Endodermal cell (in vitro differentiated cells): Measurements from ENCODE around the gene MORF4L2. TPM values are rescaled to one million over a fixed set of nuclear protein-coding genes. Genes with fewer than 3 reads are reported as not detected.
A peak's percentile ranks its signal among the peaks of the same experiment; 100 is the strongest.
"Not testable (repeated sequence)": the region's sequence is repeated elsewhere in the genome, so short reads cannot be mapped to it uniquely, and the experiment has no call there.

Source experiments
- DNase-seq: peaks from one replicate; pipeline ENCODE4 v3.0.0-alpha.2; 2017
- H3K27ac ChIP-seq: 2 replicates; pipeline ENCODE4 v1.5.1; 2013; ENCODE audit warnings: mild to moderate bottlenecking, low read depth, low read length, moderate library complexity
- H3K27me3 ChIP-seq: 2 replicates; pipeline ENCODE4 v1.6.1; 2013; ENCODE audit warnings: mild to moderate bottlenecking, low read length, moderate library complexity; ENCODE audit not compliant: insufficient read depth, control insufficient read depth, poor library complexity, severe bottlenecking
- H3K36me3 ChIP-seq: 2 replicates; pipeline ENCODE4 v1.7.0; 2013; ENCODE audit warnings: mild to moderate bottlenecking, low read length, moderate library complexity; ENCODE audit not compliant: control insufficient read depth, insufficient read depth
- H3K4me1 ChIP-seq: one replicate; pipeline ENCODE4 v1.7.0; 2013; ENCODE audit warnings: low read length; ENCODE audit not compliant: control insufficient read depth, insufficient read depth
- H3K4me3 ChIP-seq: 2 replicates; pipeline ENCODE4 v1.5.1; 2013; ENCODE audit warnings: mild to moderate bottlenecking, low read length, moderate library complexity
- H3K9ac ChIP-seq: 2 replicates; pipeline ENCODE4 v1.6.1; 2013; ENCODE audit warnings: mild to moderate bottlenecking, low read length, moderate library complexity; ENCODE audit not compliant: poor library complexity, severe bottlenecking; ENCODE audit errors: extremely low read depth
- H3K9me3 ChIP-seq: 2 replicates; pipeline ENCODE4 v1.6.1; 2013; ENCODE audit warnings: mild to moderate bottlenecking, low read length, moderate library complexity; ENCODE audit not compliant: control insufficient read depth
- H3K27ac Mint-ChIP-seq: 2 replicates; pipeline ENCODE4 v1.8.0; 2020; ENCODE audit warnings: mixed read lengths
- H3K27me3 Mint-ChIP-seq: 2 replicates; pipeline ENCODE4 v1.8.0; 2021; ENCODE audit warnings: mild to moderate bottlenecking, mixed read lengths; ENCODE audit not compliant: insufficient read depth
- H3K36me3 Mint-ChIP-seq: 2 replicates; pipeline ENCODE4 v1.8.0; 2020; ENCODE audit warnings: low read depth, mixed read lengths
- H3K4me1 Mint-ChIP-seq: 2 replicates; pipeline ENCODE4 v1.8.0; 2020; ENCODE audit warnings: mixed read lengths
- H3K4me3 Mint-ChIP-seq: 2 replicates; pipeline ENCODE4 v1.8.0; 2020; ENCODE audit warnings: mild to moderate bottlenecking, moderate library complexity, mixed read lengths
- H3K9me3 Mint-ChIP-seq: 2 replicates; pipeline ENCODE4 v1.8.0; 2020; ENCODE audit warnings: mild to moderate bottlenecking, mixed read lengths
- WGBS, 2 experiments: methylation state at CpG; one replicate each; pipeline versions ENCODE4 v1.1.5 to v1.1.7; 2013; ENCODE audit warnings: missing lambda C conversion rate in 2 of 2, mixed read lengths in 1 of 2; ENCODE audit not compliant: insufficient coverage in 1 of 2, insufficient read length in 1 of 2; 5-methylcytosine and 5-hydroxymethylcytosine counted together
- total RNA-seq, 2 donors: library from RNA; stranded (reverse); fragmentation: NEBNext Ultra II Directional in 1 of 2; extraction: Animal tissue kit (Norgen Biotek cat#: 25700) in 1 of 2; gene quantifications; 2 replicates in 1 of 2; 3 replicates in 1 of 2; pipeline ENCODE4 v1.2.1, GENCODE V29; 2021
- TF ChIP-seq, protein P1 (sequence below): fragments of 200-600 bp; sonication (generic); conservative IDR thresholded peaks from 2 replicates; pipeline ENCODE4 v1.5.0; 2021; ENCODE audit warnings: antibody characterized with exemption, mild to moderate bottlenecking

MORF4L2 gene
- total RNA-seq, 2 donors from 2014 or later: 400 to 509 TPM

- WGBS, 2 experiments: 20% methylated on average over 1 of the region's 1 CpG; no CpG with 5 or more reads in 1 of the 2 experiments
- no peak overlapping the region for H3K9ac ChIP-seq
- H3K36me3 ChIP-seq: no peaks in the 10 kb centered on the region
- no peaks in the 10 kb centered on the region for H3K27me3 ChIP-seq
- H3K4me1 ChIP-seq: no peaks in the 10 kb centered on the region
- H3K4me1 Mint-ChIP-seq: peaks cover 9% of the 10 kb centered on the region
- no peaks in the 10 kb centered on the region for H3K9me3 ChIP-seq
- no peak overlapping the region for H3K4me3 ChIP-seq
- no peak for DNase-seq
- H3K27ac ChIP-seq: no peak overlapping the region
- peaks cover 7% of the 10 kb centered on the region for H3K9me3 Mint-ChIP-seq
- no peak overlapping the region for H3K4me3 Mint-ChIP-seq
- peak overlapping the region; percentile 52 for H3K27ac Mint-ChIP-seq
- H3K36me3 Mint-ChIP-seq: no peaks in the 10 kb centered on the region
- peaks cover 18% of the 10 kb centered on the region for H3K27me3 Mint-ChIP-seq
- TF ChIP-seq, protein P1, sequence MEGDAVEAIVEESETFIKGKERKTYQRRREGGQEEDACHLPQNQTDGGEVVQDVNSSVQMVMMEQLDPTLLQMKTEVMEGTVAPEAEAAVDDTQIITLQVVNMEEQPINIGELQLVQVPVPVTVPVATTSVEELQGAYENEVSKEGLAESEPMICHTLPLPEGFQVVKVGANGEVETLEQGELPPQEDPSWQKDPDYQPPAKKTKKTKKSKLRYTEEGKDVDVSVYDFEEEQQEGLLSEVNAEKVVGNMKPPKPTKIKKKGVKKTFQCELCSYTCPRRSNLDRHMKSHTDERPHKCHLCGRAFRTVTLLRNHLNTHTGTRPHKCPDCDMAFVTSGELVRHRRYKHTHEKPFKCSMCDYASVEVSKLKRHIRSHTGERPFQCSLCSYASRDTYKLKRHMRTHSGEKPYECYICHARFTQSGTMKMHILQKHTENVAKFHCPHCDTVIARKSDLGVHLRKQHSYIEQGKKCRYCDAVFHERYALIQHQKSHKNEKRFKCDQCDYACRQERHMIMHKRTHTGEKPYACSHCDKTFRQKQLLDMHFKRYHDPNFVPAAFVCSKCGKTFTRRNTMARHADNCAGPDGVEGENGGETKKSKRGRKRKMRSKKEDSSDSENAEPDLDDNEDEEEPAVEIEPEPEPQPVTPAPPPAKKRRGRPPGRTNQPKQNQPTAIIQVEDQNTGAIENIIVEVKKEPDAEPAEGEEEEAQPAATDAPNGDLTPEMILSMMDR: no peak
Measured at GRCh38 chrX:103669745-103670144, 16.8 kb downstream of the MORF4L2 start.

DNA sequence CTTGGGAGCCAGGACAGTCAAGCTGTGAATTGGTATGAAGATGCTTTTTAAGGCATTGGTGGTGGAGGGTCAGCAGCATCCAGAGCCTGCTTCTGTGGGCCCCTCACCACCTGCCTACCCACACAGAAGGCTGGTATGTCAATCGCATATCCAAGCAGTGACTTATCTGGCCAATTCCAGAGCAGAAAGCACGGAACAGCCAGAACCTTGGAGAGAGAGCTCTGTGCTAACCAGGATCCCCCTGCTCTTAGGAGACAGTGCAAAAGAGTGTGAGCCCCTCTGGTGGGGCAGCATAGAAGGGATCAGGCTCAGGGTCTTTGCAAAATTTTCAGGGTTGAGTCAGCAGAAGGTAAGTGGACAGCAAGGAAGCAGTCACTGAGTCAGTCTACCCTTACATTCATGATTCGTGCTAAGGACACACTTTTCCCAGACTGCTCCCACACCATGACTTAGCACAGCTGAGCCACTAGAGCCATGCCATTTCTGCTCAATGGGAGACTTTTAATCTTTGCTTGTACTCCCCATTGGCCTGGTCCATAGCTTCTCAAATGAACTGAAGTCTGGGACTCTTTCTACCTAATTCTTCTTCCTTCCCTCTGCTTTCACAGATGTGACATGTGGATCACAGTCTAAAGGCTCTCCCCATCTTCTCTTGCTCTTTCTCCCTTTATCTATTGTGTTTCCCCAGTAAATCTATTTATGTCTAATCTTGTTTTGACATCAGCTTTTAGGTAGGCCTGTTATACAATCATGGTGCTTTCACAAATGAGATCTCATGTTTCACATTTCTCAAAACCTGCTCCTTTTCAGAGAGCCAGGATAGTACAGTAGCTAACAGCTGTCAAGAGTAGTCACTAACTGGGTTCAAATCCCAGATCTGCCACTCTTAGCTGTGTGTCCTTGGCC, 20.0 kb downstream of the MORF4L2 start:
- H3K27ac ChIP-seq: no peak overlapping the region
- no peak overlapping the region for H3K9ac ChIP-seq
- TF ChIP-seq, protein P1: no peak
- Mint-ChIP-seq H3K27ac (no peak overlapping the region), H3K4me3 (no peak overlapping the region), H3K36me3 (no peaks in the 10 kb centered on the region), H3K4me1 (peaks cover 14% of the 10 kb centered on the region), H3K27me3 (peaks cover 31% of the 10 kb centered on the region), H3K9me3 (peaks cover 5% of the 10 kb centered on the region)
- no peaks in the 10 kb centered on the region for H3K9me3 ChIP-seq
- no peaks in the 10 kb centered on the region for H3K4me1 ChIP-seq
- no peaks in the 10 kb centered on the region for H3K27me3 ChIP-seq
- WGBS, 2 experiments: 92% methylated on average over 3 of the region's 3 CpGs; no CpG with 5 or more reads in 1 of the 2 experiments
- DNase-seq: no peak
- H3K4me3 ChIP-seq: no peak overlapping the region
- H3K36me3 ChIP-seq: no peaks in the 10 kb centered on the region

DNA sequence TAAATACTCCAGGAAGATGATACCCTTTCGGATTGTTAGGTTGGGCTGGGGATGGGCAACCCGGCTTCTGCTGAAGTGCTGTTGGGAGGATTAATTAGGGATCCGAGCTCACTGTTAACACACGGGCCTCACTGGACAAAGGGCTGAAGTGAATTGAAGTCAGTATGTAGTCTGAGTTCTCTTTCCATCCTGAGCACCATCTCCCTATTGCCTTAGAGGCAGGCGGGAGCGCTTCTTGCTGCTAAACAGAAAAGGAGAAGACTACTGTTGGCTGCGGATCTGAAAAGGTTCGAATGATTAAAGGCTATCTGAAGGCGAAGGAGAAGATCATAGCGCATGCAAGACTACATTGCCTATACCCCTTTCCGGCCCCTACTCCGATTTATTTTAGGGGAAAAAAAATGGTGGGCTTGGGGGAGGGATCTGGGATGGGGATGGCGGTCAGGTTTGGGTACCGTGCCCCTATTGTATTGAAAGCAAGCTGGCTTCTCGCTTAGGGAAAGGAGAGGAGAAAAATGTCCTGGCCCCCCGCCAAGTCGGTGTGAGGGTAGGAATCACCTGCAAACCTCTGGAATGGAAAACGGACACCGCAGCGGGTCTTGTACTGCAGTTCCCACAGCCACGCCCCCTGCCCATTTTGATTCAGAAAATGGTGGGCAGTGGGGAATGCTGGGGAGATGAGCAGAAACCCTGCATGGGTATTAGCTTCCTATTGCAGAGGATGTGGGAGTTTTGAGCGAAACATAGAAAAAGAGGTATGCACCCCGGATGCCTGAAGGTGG, 22.3 kb downstream of the MORF4L2 start:
- H3K4me3 ChIP-seq: no peak overlapping the region
- Mint-ChIP-seq H3K27me3 (peaks cover 38% of the 10 kb centered on the region), H3K4me1 (peaks cover 10% of the 10 kb centered on the region), H3K27ac (no peak overlapping the region), H3K4me3 (peak overlapping the region; percentile 52), H3K36me3 (no peaks in the 10 kb centered on the region), H3K9me3 (no peaks in the 10 kb centered on the region)
- WGBS, 2 experiments: 93 to 100% methylated on average over 1 to 21 of the region's 23 CpGs
- no peaks in the 10 kb centered on the region for H3K4me1 ChIP-seq
- no peaks in the 10 kb centered on the region for H3K9me3 ChIP-seq
- no peaks in the 10 kb centered on the region for H3K27me3 ChIP-seq
- no peaks in the 10 kb centered on the region for H3K36me3 ChIP-seq
- DNase-seq: peak; percentile 63
- H3K9ac ChIP-seq: no peak overlapping the region
- TF ChIP-seq, protein P1: no peak
- no peak overlapping the region for H3K27ac ChIP-seq

- not testable (repeated sequence) for H3K4me1 Mint-ChIP-seq, DNase-seq, H3K9ac ChIP-seq, H3K27me3 ChIP-seq, H3K27ac ChIP-seq, H3K27ac Mint-ChIP-seq, H3K4me3 Mint-ChIP-seq, H3K9me3 ChIP-seq, H3K4me3 ChIP-seq, H3K36me3 ChIP-seq, H3K4me1 ChIP-seq, H3K9me3 Mint-ChIP-seq, H3K36me3 Mint-ChIP-seq
- H3K27me3 Mint-ChIP-seq: peaks cover 25% of the 10 kb centered on the region
- 100% methylated on average over 1 of the region's 2 CpGs; no CpG with 5 or more reads in 1 of the 2 experiments for WGBS, 2 experiments
Measured at GRCh38 chrX:103659460-103659859, 27.0 kb downstream of the MORF4L2 start.
